Mucosa of descending colon (tissue), 3 donors: ENCODE data around the gene EI24. TPM values are rescaled to one million over a fixed set of nuclear protein-coding genes. Genes with fewer than 3 reads are reported as not detected.

Experiments
- ATAC-seq: fragments of 200-7000 bp; cut with Tn5 transposase; one replicate; pipeline ENCODE4 v1.9.1; 2020; ENCODE audit warnings: mild to moderate bottlenecking, moderate library complexity
- DNase-seq, 3 donors: peaks; one replicate each; pipeline ENCODE4 v3.0.0-alpha.2; 2020
- H3K36me3 ChIP-seq: fragments of 200-600 bp; one replicate; pipeline ENCODE4 v1.8.0; 2021; ENCODE audit warnings: low read depth, mild to moderate bottlenecking
- H3K4me1 ChIP-seq: fragments of 200-600 bp; one replicate; pipeline ENCODE4 v1.8.0; 2021; ENCODE audit warnings: low read depth, mild to moderate bottlenecking
- H3K4me3 ChIP-seq: fragments of 200-600 bp; one replicate; pipeline ENCODE4 v1.8.0; 2021; ENCODE audit warnings: mild to moderate bottlenecking
- H3K9me3 ChIP-seq: fragments of 200-600 bp; one replicate; pipeline ENCODE4 v1.8.0; 2021; ENCODE audit warnings: mild to moderate bottlenecking
- CTCF ChIP-seq: fragments of 200-600 bp; IDR thresholded peaks from one replicate; pipeline ENCODE4 v1.8.0; 2022; ENCODE audit warnings: antibody characterized with exemption, mild to moderate bottlenecking
- intact Hi-C, 2 donors: fragments of 100-400 bp; cut with DNase I in 1 of 2; cut with micrococcal nuclease in 1 of 2; formaldehyde crosslinking; loops; one replicate each; pipeline versions ENCODE4 v1.11.0 to v1.11.1; 2022; cut with DNase I, micrococcal nuclease
- total RNA-seq, 3 donors: library from RNA; stranded (reverse); fragmentation: NEBNext Ultra II Directional in 2 of 3; extraction: Animal tissue kit (Norgen Biotek cat#: 25700) in 2 of 3; gene quantifications; one replicate each; pipeline versions ENCODE4 v1.2.1 to v1.2.4, GENCODE V29; 2021 to 2023
- donor health status: DM: no; HTN: no; CAD: no; lungs with moderate emphysema.
- donor health status: DM: no; HTN: no; CAD: no.
- donor health status: DM: no; HTN: yes; CAD: no.

Gene EI24
- total RNA-seq, 3 donors from 2014 or later: 70.6 to 83.1 (median 77.0) TPM

DNA sequence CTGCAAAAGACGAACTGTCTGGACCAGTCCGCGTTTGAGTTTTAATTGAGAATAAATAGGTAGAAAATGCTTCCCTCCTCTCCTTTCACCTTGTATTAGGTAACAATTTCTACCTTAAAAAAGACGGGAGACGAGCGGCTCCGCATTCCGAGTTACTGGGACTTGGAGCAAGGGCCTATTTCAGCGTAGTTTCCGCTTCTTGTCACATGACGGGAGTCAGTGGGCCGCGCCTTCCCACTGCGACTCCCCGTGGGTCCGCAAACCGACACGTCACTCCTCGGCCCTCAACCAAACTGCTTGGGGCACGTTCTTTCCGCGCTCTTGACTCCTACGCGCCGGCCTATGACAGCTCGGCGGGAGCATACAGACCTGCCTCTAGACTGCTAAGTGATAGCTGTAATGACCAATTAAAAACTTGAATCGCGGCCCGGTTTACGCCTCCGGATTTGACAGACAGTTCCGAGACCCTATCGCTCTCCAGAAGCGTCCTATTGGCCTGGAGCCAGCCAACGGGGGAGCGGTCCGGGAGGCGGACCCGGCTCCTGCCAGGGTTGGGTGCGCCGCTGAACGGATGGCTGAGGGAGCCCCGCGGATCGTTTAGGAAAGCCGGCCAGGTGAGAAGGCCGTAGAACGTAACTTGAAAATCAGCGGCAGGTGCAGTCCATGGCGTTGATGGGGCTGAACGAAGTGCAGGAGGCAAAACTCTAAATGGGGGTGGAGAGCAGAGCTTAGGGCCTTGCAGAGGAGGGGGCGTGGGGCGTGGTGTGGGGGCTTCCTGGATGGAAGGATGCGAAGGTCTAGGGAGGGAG, 23.2 kb downstream of the EI24 start, which contains the start of gene STT3A:
STT3A (plus strand) TSS at position 548 of the 809 bp plus-strand sequence. CDS start 3,064 bp downstream, outside the sequence.
- peak within 1 kb of the TSS; percentile 76 for H3K4me3 ChIP-seq
- peaks cover 4% of the 10 kb centered on the region for H3K36me3 ChIP-seq
- peak; percentile 16 for TF ChIP-seq CTCF
- H3K9me3 ChIP-seq: no peaks in the 10 kb centered on the region
- peaks cover 5% of the 10 kb centered on the region for H3K4me1 ChIP-seq
- intact Hi-C loops: no loop called here
- ATAC-seq (peak; percentile 98), DNase-seq (peak; percentile 98 to 100 (median 99))

- Histone ChIP-seq H3K36me3 (peaks cover 4% of the 10 kb centered on the region), H3K4me3 (peak overlapping the region; percentile 76), H3K9me3 (no peaks in the 10 kb centered on the region), H3K4me1 (peaks cover 5% of the 10 kb centered on the region)
- DNase-seq (peak in 1 of 3 donors; percentile 25), ATAC-seq (peak; percentile 5)
- intact Hi-C loops: no loop called here
- no peak for TF ChIP-seq CTCF
Observed at GRCh38 chr11:125593114-125593820, 24.0 kb downstream of the EI24 start.

DNA sequence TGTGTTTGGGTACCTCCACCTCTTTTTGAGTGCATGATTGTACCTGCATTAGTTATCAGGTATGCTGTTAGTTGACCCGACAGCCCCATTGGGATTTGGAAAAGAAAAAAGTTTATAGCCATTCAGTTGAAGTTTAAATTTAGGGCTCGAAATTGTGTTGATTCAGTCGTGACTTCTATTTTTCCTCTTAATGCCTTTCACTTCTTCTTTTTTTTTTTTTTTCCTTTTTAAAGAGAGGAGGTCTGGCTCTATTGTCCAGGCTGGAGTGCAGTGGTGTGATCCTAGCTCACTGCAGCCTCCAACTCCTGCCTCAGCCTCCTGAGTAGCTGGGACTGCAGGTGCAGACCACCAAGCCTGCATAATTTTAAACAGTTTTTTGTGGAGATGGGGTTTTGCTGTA, 25.7 kb downstream of the EI24 start:
- intact Hi-C loops: no loop called here
- H3K4me3 ChIP-seq: no peak overlapping the region
- no peak for TF ChIP-seq CTCF
- peaks cover 4% of the 10 kb centered on the region for H3K36me3 ChIP-seq
- H3K4me1 ChIP-seq: peaks cover 5% of the 10 kb centered on the region
- no peaks in the 10 kb centered on the region for H3K9me3 ChIP-seq
- no peak for ATAC-seq
- no peak for DNase-seq

GRCh38 chr11:125600663-125601062, 31.4 kb downstream of the EI24 start:
- Histone ChIP-seq H3K36me3 (no peaks in the 10 kb centered on the region), H3K4me3 (no peak overlapping the region), H3K9me3 (no peaks in the 10 kb centered on the region), H3K4me1 (no peaks in the 10 kb centered on the region)
- no peak for ATAC-seq
- intact Hi-C loops: no loop called here
- TF ChIP-seq CTCF: no peak
- no peak for DNase-seq

DNA sequence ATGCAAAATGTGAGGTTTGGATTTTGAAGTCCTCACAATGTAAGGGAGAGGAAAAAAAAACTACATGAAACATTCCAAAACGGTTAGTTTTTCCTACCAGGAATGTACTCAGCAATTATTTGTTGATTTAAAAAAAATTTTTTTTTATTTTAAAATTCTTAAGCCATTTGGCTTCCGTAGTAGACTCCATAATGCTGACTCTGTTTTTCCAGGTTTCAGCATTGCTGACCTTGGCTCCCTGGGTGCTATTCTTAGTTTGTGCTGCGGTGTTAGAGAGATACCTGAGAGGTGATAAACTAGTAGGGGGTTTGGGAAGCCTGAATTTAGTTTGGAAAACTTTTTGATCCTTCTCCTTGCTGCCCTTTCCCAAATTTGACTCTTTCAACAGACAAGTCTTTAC, 33.9 kb downstream of the EI24 start:
- no peak for TF ChIP-seq CTCF
- no peak for ATAC-seq
- no peak overlapping the region for H3K4me3 ChIP-seq
- no peaks in the 10 kb centered on the region for H3K9me3 ChIP-seq
- no peaks in the 10 kb centered on the region for H3K4me1 ChIP-seq
- peaks cover 17% of the 10 kb centered on the region for H3K36me3 ChIP-seq
- intact Hi-C loops: no loop called here
- DNase-seq: no peak
